ENCODE measurements around the gene NAV2.
A peak's percentile ranks its signal among the peaks of the same experiment; 100 is the strongest.

The NAV2 gene

GRCh38 chr11:19953336-19953735, 240.7 kb downstream of the NAV2 start:
- Mint-ChIP-seq H3K4me1 (peaks cover 57% of the 10 kb centered on the region), H3K27ac (no peak overlapping the region), H3K4me3 (no peak overlapping the region), H3K9me3 (no peaks in the 10 kb centered on the region), H3K27me3 (ENCODE audit: low read depth, poor library complexity) (no peaks in the 10 kb centered on the region), H3K36me3 (ENCODE audit: low read depth) (no peaks in the 10 kb centered on the region)
- no peak for TF ChIP-seq CTCF (IDR thresholded peaks at IDR 0.05)
- no peak for DNase-seq

GRCh38 chr11:19953909-19954308, 241.3 kb downstream of the NAV2 start:
- no peak overlapping the region for H3K27ac Mint-ChIP-seq
- no peak for DNase-seq
- H3K4me3 Mint-ChIP-seq, result no peak overlapping the region
- TF ChIP-seq CTCF (IDR thresholded peaks at IDR 0.05), result peak; percentile 31
- no peaks in the 10 kb centered on the region for H3K36me3 Mint-ChIP-seq (ENCODE audit: low read depth)
- H3K9me3 Mint-ChIP-seq, result no peaks in the 10 kb centered on the region
- H3K4me1 Mint-ChIP-seq, result peaks cover 63% of the 10 kb centered on the region
- H3K27me3 Mint-ChIP-seq (ENCODE audit: low read depth, poor library complexity), result peaks cover 4% of the 10 kb centered on the region

GRCh38 chr11:19954899-19955298, 242.3 kb downstream of the NAV2 start:
- Mint-ChIP-seq H3K4me3 (no peak overlapping the region), H3K27me3 (ENCODE audit: low read depth, poor library complexity) (peaks cover 4% of the 10 kb centered on the region), H3K27ac (no peak overlapping the region), H3K9me3 (no peaks in the 10 kb centered on the region), H3K36me3 (ENCODE audit: low read depth) (no peaks in the 10 kb centered on the region), H3K4me1 (peaks cover 73% of the 10 kb centered on the region)
- DNase-seq, result no peak
- TF ChIP-seq CTCF (IDR thresholded peaks at IDR 0.05), result no peak

GRCh38 chr11:19955660-19956059, 243.0 kb downstream of the NAV2 start:
- H3K9me3 Mint-ChIP-seq, result no peaks in the 10 kb centered on the region
- no peak overlapping the region for H3K4me3 Mint-ChIP-seq
- peaks cover 73% of the 10 kb centered on the region for H3K4me1 Mint-ChIP-seq
- H3K36me3 Mint-ChIP-seq (ENCODE audit: low read depth), result no peaks in the 10 kb centered on the region
- TF ChIP-seq CTCF (IDR thresholded peaks at IDR 0.05), result no peak
- no peak overlapping the region for H3K27ac Mint-ChIP-seq
- DNase-seq, result no peak
- peaks cover 4% of the 10 kb centered on the region for H3K27me3 Mint-ChIP-seq (ENCODE audit: low read depth, poor library complexity)

- Mint-ChIP-seq H3K4me1 (peaks cover 68% of the 10 kb centered on the region), H3K36me3 (ENCODE audit: low read depth) (no peaks in the 10 kb centered on the region), H3K4me3 (no peak overlapping the region), H3K9me3 (no peaks in the 10 kb centered on the region), H3K27me3 (ENCODE audit: low read depth, poor library complexity) (peaks cover 4% of the 10 kb centered on the region), H3K27ac (no peak overlapping the region)
- no peak for DNase-seq
- no peak for TF ChIP-seq CTCF (IDR thresholded peaks at IDR 0.05)
Measured at GRCh38 chr11:19956228-19956627, 243.6 kb downstream of the NAV2 start.

GRCh38 chr11:19957294-19957943, 244.8 kb downstream of the NAV2 start:
- peaks cover 8% of the 10 kb centered on the region for H3K27me3 Mint-ChIP-seq (ENCODE audit: low read depth, poor library complexity)
- peaks cover 62% of the 10 kb centered on the region for H3K4me1 Mint-ChIP-seq
- H3K9me3 Mint-ChIP-seq, result no peaks in the 10 kb centered on the region
- H3K27ac Mint-ChIP-seq, result peak overlapping the region; percentile 40
- no peak for TF ChIP-seq CTCF (IDR thresholded peaks at IDR 0.05)
- DNase-seq, result no peak
- no peak overlapping the region for H3K4me3 Mint-ChIP-seq
- H3K36me3 Mint-ChIP-seq (ENCODE audit: low read depth), result no peaks in the 10 kb centered on the region
